ENCODE measurements around the gene CCNC.

CCNC gene

DNA sequence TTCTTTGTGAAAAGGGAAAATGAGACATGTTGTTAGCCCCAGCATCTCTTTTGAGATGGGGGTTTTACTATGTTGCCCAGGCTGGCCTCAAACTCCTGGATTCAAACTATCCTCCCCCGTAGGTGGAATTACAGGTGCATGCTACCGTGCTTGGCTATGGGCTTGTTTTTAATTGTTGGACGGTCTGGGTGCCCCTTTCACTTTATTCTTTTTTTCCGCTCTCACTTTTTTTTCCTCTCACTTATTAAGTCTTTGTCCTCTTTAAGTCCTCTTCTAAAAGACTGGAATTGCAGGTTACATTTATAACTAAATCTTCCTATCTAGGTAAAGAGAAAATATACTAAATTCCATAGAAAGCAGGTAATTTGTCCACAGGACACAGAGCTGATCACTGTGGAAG is 19.3 kb upstream of the CCNC start:
- no peak overlapping the region for H3K4me3 ChIP-seq (ENCODE audit: low read depth, low read length)
- TF ChIP-seq, protein P1, sequence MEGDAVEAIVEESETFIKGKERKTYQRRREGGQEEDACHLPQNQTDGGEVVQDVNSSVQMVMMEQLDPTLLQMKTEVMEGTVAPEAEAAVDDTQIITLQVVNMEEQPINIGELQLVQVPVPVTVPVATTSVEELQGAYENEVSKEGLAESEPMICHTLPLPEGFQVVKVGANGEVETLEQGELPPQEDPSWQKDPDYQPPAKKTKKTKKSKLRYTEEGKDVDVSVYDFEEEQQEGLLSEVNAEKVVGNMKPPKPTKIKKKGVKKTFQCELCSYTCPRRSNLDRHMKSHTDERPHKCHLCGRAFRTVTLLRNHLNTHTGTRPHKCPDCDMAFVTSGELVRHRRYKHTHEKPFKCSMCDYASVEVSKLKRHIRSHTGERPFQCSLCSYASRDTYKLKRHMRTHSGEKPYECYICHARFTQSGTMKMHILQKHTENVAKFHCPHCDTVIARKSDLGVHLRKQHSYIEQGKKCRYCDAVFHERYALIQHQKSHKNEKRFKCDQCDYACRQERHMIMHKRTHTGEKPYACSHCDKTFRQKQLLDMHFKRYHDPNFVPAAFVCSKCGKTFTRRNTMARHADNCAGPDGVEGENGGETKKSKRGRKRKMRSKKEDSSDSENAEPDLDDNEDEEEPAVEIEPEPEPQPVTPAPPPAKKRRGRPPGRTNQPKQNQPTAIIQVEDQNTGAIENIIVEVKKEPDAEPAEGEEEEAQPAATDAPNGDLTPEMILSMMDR (IDR thresholded peaks at IDR 0.05; ENCODE audit: low read depth, low read length), result no peak

DNA sequence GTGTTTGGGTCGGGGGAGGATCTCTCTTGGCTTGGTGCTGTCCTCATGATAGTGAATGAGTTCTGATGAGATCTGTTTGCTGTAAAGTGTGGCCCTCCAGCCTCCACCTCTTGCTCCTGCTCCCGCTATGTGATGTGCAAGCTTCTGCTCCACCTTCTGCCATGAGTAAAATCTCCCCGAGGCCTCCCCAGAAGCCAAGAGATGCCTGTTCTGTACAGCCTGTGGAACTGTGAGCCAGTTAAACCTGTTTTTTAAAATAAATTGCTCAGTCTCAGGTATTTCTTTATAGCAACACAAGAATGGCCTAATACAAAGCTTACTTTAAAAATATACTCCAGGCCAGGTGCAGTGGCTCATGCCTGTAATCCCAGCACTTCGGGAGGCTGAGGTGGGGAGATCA is 11.3 kb upstream of the CCNC start:
- H3K4me3 ChIP-seq (ENCODE audit: low read depth, low read length), result no peak overlapping the region
- TF ChIP-seq, protein P1 (IDR thresholded peaks at IDR 0.05; ENCODE audit: low read depth, low read length), result no peak

DNA sequence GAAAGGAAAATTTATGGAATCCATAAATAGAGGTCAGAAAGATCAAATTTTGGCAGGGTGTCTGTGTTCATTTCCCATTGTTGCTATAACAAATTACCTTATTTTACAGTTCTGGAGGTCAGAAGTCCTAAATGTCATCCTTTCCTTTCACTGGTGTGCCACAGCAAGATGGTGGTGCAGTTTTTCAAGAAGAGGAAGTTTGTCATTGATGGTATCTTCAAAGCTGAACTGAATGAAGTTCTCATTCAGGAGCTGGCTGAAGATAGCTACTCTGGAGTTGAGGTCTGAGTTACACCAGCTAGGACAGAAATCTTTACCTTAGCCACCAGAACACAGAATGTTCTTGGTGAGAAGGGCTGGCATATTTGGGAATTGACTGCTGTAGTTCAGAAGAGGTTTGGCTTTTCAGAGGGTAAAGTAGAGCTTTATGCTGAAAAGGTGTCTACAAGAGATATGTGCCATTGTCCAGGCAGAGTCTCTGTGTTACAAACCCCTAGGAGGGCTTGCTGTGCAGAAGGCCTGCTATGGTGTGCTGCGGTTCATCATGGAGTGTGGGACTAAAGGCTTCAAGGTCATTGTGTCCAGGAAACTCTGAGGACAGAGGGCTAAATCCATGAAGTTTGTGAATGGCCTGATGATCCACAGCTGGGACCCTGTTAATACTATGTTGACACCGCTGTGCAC is 7.2 kb upstream of the CCNC start:
- H3K4me3 ChIP-seq (ENCODE audit: low read depth, low read length), result no peak overlapping the region
- TF ChIP-seq, protein P1 (IDR thresholded peaks at IDR 0.05; ENCODE audit: low read depth, low read length), result no peak

DNA sequence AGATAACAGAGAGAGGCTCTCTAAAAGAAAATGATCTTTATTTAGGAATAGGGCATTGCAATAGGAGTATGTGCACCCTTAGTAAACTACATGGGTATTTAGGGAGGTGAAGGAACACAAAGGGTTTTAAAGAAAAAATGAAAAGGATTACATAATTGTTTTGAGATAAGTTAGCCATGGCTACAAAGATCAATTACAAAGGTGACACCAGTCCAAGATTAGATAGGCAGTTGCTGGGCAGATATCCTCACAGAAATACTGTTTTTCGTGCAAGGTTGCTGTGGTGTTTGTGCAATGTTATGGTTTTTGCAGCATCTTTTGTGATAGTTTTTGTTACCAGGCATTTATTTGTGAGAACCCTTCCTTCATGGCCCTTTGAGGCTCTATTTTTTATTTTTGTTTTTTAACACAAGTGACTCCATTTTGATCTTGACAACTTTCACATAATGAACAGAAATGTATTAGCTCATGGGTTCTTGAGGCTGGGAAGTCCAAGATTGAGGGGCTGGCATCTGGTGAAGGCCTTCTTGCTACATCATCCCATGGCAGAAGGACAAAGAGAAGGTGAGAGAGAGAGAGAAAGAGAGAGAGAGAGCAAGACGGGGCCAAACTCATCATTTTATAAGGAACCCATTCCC is 5.6 kb upstream of the CCNC start:
- no peak overlapping the region for H3K4me3 ChIP-seq (ENCODE audit: low read depth, low read length)
- TF ChIP-seq, protein P1 (IDR thresholded peaks at IDR 0.05; ENCODE audit: low read depth, low read length), result no peak

DNA sequence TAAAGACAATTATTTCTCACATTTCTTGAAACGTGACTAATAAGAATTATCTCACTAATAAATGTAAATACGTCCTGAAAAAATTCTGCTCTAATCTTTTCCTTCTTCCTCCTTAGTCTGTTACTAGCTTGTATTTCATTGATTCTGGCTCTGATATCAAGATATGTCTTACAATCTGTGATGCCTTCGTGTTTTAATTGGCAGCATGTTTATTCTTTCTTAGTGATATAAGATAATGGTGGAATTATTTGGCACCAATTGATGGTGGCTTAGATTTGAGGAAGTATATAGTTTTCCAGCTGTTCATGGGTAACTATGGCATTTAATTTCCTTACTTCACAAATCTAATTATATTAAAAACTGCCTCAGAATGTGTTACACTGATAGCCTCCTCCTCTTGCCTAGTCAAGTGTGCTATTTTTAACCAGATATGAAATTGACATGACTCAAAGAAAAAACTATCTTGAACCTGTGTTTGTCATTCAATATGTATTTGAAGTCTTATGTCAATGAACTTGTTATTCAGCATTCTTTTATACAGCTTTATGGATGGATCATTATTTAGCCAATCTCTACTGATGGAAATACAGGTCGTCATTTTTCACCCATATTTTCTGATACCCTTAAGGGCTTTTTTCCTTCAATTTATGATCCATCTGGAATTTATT is 5.3 kb downstream of the CCNC start:
- no peak overlapping the region for H3K4me3 ChIP-seq (ENCODE audit: low read depth, low read length)
- TF ChIP-seq, protein P1 (IDR thresholded peaks at IDR 0.05; ENCODE audit: low read depth, low read length), result no peak

DNA sequence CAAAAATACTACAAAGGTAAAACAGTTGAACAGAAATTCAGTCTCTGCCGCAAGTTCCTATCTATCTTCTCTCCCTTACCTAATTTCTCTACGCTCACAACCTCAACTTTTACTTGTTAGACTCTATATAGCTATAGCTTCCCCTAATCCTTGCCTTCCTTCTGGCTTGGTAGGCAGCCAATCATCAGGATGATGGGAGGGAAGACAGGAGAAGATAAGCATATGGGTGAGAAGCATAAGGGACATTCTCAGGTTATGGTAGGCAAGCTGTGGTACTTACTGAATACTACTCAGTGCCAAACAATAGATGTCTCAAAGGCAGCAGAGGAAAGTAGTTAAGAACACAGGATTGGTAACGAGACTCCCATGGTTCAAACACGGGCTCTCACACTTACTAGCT is 7.8 kb downstream of the CCNC start:
- H3K4me3 ChIP-seq (ENCODE audit: low read depth, low read length), result no peak overlapping the region
- TF ChIP-seq, protein P1 (IDR thresholded peaks at IDR 0.05; ENCODE audit: low read depth, low read length), result no peak

DNA sequence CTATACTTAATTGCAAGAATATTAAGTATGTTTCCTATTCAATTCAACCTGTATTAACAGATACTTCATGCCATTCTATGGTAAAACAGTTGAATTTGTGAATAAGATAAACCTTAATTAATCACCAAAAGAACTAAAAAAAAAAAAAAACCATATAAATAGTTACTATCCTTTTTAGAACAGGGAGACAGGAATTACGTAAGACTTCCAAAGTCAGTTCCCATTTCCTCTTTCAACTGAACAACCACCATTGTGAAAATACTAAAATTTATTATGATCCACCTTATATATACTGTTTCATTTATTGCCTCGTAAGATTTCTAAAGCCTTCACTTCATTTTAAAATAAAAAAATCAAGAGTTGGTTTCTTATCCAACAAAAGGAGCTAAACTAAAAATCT is 9.4 kb downstream of the CCNC start:
- no peak overlapping the region for H3K4me3 ChIP-seq (ENCODE audit: low read depth, low read length)
- TF ChIP-seq, protein P1 (IDR thresholded peaks at IDR 0.05; ENCODE audit: low read depth, low read length), result no peak
